Measurements from ENCODE around the gene SRP14.

Gene SRP14

DNA sequence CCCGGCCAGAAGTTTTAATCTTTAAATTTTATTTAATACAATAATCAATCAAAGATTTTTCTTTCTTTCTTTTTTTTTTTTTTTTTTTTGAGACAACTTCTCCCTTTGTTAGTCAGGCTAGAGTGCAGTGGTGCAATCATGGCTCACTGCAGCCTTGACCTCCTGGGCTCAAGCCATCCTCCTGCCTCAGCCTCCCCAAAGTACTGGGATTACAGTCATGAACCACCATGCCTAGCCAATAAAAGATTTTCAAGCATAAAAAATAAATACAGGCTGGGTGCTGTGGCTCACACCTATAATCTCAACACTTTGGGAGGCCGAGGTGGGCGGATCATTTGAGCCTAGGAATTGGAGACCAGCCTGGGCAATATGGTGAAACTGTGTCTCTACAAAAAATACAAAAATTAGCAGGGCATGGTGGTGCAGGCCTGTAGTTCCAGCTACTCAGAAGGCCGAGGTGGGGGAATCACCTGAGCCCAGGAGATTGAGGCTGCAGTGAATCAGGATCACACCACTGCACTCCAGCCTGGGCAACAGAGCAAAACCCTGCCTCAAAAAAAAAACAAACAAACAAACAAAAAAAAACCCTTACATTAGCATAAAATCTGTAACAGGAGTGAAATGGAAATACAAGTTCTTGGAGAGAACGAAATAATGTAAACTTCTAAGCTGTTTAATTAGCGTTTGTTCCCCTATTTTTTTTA, 29.1 kb upstream of the SRP14 start:
- no peak overlapping the region for H3K27ac ChIP-seq (ENCODE audit: insufficient read depth, low read length, poor library complexity, severe bottlenecking)
- H3K4me1 ChIP-seq (ENCODE audit: control insufficient read depth, insufficient read depth, low read length, poor library complexity, severe bottlenecking): no peaks in the 10 kb centered on the region
- H3K9me3 ChIP-seq (ENCODE audit: control insufficient read depth, low read length): no peaks in the 10 kb centered on the region
- no peak overlapping the region for H3K4me3 ChIP-seq (ENCODE audit: insufficient read depth, low read depth, low read length, poor library complexity, severe bottlenecking)
- no peaks in the 10 kb centered on the region for H3K27me3 ChIP-seq (replicated peaks; ENCODE audit: control insufficient read depth, insufficient read depth, low read length, poor library complexity, severe bottlenecking)
- no peaks in the 10 kb centered on the region for H3K36me3 ChIP-seq (ENCODE audit: control insufficient read depth, insufficient read depth, low read length)
- no peak for DNase-seq

DNA sequence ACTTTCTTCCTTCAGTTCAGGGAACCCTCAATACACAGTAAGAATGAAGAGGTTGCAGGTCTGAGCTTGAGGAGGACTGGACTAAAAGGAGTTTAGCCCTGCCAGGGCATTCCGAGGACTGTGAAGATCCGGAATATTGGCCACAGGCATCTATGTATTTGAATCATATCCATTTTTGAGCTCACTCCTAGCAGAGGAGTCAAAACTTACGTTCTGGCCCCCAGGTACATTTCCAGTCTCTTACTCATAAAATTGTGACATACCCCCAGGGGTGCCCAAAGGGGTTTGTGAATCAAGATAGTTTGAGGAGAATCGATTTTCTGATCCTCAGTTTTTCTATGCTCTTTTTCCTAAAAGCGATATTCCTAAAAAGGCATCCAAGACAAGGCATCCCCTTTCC, 27.6 kb upstream of the SRP14 start:
- Histone ChIP-seq H3K9me3 (ENCODE audit: control insufficient read depth, low read length) (no peaks in the 10 kb centered on the region), H3K4me3 (ENCODE audit: insufficient read depth, low read depth, low read length, poor library complexity, severe bottlenecking) (no peak overlapping the region), H3K36me3 (ENCODE audit: control insufficient read depth, insufficient read depth, low read length) (no peaks in the 10 kb centered on the region), H3K27ac (ENCODE audit: insufficient read depth, low read length, poor library complexity, severe bottlenecking) (no peak overlapping the region), H3K27me3 (replicated peaks; ENCODE audit: control insufficient read depth, insufficient read depth, low read length, poor library complexity, severe bottlenecking) (no peaks in the 10 kb centered on the region), H3K4me1 (ENCODE audit: control insufficient read depth, insufficient read depth, low read length, poor library complexity, severe bottlenecking) (no peaks in the 10 kb centered on the region)
- DNase-seq: no peak

DNA sequence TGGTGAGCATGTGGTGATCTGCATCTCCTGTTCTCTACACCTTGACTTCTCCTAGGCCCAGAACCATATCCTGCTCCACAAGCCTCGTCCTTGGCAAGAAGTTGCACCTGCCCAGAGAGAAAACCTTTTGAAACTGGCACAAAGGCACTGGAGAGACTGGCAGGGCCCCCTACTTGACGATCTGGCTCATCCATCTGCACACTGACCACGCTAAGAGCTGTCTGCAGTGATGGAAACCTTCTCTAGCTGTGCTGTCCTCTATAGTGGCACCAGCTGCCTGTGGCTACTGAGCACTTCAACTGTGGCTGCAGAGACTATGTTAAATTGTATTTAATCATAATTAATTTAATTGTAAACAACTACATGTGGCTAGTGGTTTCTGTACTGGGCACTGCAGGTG, 26.2 kb upstream of the SRP14 start:
- no peaks in the 10 kb centered on the region for H3K9me3 ChIP-seq (ENCODE audit: control insufficient read depth, low read length)
- H3K27me3 ChIP-seq (replicated peaks; ENCODE audit: control insufficient read depth, insufficient read depth, low read length, poor library complexity, severe bottlenecking): no peaks in the 10 kb centered on the region
- no peaks in the 10 kb centered on the region for H3K4me1 ChIP-seq (ENCODE audit: control insufficient read depth, insufficient read depth, low read length, poor library complexity, severe bottlenecking)
- H3K4me3 ChIP-seq (ENCODE audit: insufficient read depth, low read depth, low read length, poor library complexity, severe bottlenecking): no peak overlapping the region
- H3K27ac ChIP-seq (ENCODE audit: insufficient read depth, low read length, poor library complexity, severe bottlenecking): no peak overlapping the region
- no peak for DNase-seq
- H3K36me3 ChIP-seq (ENCODE audit: control insufficient read depth, insufficient read depth, low read length): no peaks in the 10 kb centered on the region

DNA sequence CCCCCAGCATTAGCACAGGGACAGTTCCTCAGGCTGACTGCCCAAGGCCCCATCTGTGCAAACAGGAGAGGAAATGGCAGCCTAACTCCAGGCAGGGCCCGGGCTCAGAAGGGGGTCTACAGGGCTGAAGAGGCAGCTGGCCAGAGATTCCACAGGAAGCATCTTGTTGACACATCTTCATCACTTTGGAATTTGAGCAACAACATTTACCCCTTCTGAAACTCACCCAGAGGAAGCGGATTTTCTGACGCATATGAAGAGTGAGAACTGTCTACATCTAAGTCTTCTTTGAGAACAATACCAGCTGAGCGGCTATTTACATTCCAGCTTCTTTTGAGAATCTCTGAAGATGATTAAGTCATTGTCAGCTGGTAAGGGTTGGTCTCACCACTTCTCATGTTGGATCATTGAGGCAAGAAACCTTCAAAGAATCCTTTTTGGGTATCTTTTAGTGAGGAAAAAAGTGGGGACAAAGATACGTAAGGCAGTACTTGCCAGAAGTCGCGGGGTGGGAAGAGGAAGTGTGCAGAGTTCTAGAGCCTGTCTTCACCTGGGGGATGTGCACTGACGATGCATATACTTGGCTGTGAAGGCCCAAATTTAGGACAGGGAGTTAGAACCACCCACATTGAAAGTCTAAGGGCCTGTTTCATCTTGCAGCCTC, 25.4 kb upstream of the SRP14 start:
- Histone ChIP-seq H3K9me3 (ENCODE audit: control insufficient read depth, low read length) (no peaks in the 10 kb centered on the region), H3K27me3 (replicated peaks; ENCODE audit: control insufficient read depth, insufficient read depth, low read length, poor library complexity, severe bottlenecking) (no peaks in the 10 kb centered on the region), H3K27ac (ENCODE audit: insufficient read depth, low read length, poor library complexity, severe bottlenecking) (no peak overlapping the region), H3K36me3 (ENCODE audit: control insufficient read depth, insufficient read depth, low read length) (no peaks in the 10 kb centered on the region), H3K4me1 (ENCODE audit: control insufficient read depth, insufficient read depth, low read length, poor library complexity, severe bottlenecking) (no peaks in the 10 kb centered on the region), H3K4me3 (ENCODE audit: insufficient read depth, low read depth, low read length, poor library complexity, severe bottlenecking) (no peak overlapping the region)
- no peak for DNase-seq

DNA sequence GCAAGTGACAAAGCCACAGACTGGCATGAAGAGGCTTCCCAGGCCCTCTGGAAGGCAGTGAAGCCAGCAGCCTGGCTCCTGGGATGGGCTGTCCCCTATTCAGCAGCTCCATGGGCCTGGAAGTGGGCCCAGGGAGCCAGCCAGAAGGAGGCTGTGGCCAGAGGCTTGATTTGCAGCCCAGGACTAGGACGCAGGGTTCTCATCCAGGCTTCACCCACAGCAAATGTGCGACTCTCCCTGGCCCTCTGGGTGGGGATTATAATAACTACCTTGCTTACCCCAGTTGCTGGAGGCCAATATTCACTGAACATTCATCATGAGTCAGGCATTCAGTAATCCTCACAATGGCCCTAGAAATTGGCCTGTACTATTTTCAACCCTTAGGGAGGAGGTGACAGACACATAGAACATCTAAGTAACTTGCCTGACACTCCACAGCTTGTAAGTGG, 24.6 kb upstream of the SRP14 start:
- Histone ChIP-seq H3K27me3 (replicated peaks; ENCODE audit: control insufficient read depth, insufficient read depth, low read length, poor library complexity, severe bottlenecking) (no peaks in the 10 kb centered on the region), H3K9me3 (ENCODE audit: control insufficient read depth, low read length) (no peaks in the 10 kb centered on the region), H3K36me3 (ENCODE audit: control insufficient read depth, insufficient read depth, low read length) (no peaks in the 10 kb centered on the region), H3K4me1 (ENCODE audit: control insufficient read depth, insufficient read depth, low read length, poor library complexity, severe bottlenecking) (no peaks in the 10 kb centered on the region), H3K4me3 (ENCODE audit: insufficient read depth, low read depth, low read length, poor library complexity, severe bottlenecking) (no peak overlapping the region), H3K27ac (ENCODE audit: insufficient read depth, low read length, poor library complexity, severe bottlenecking) (no peak overlapping the region)
- DNase-seq: no peak

DNA sequence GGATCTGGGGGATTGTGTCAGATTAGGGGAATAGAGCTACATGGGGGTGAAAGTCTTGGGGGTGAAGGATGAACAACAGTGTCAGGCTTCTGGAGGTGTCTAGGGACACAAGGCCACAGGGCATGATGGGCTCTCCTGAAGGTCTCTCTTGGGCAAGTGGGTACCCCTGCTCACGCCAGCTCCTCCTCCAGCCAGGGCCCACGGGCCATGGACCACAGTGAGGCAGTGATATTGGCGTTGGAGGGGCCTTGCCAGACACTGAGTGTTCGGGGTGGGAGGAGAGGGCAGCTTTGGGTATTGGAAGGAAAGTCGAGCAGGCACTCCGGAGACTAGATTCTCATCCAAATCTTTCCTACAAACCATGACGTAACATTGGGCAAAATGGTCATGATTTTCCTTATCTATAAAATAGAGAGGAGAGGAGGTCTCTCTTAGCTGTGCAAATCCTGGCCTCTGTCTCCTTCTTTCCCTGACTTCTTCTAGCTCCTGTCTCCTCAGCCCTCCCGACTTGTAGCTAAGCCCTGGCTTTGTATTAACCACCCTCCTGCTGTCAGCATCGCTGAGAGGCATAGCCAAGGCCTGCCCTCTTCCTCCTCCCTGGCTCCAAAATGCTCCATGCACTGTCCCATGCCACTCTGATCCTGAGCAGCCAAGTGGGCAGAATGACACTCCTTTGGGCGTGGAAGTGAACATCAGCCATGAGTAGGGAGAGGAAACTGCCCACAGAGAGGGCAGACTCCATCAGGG, 24.0 kb upstream of the SRP14 start:
- no peak for DNase-seq
- Histone ChIP-seq H3K4me1 (ENCODE audit: control insufficient read depth, insufficient read depth, low read length, poor library complexity, severe bottlenecking) (no peaks in the 10 kb centered on the region), H3K27me3 (replicated peaks; ENCODE audit: control insufficient read depth, insufficient read depth, low read length, poor library complexity, severe bottlenecking) (no peaks in the 10 kb centered on the region), H3K4me3 (ENCODE audit: insufficient read depth, low read depth, low read length, poor library complexity, severe bottlenecking) (no peak overlapping the region), H3K36me3 (ENCODE audit: control insufficient read depth, insufficient read depth, low read length) (no peaks in the 10 kb centered on the region), H3K9me3 (ENCODE audit: control insufficient read depth, low read length) (no peaks in the 10 kb centered on the region), H3K27ac (ENCODE audit: insufficient read depth, low read length, poor library complexity, severe bottlenecking) (no peak overlapping the region)

DNA sequence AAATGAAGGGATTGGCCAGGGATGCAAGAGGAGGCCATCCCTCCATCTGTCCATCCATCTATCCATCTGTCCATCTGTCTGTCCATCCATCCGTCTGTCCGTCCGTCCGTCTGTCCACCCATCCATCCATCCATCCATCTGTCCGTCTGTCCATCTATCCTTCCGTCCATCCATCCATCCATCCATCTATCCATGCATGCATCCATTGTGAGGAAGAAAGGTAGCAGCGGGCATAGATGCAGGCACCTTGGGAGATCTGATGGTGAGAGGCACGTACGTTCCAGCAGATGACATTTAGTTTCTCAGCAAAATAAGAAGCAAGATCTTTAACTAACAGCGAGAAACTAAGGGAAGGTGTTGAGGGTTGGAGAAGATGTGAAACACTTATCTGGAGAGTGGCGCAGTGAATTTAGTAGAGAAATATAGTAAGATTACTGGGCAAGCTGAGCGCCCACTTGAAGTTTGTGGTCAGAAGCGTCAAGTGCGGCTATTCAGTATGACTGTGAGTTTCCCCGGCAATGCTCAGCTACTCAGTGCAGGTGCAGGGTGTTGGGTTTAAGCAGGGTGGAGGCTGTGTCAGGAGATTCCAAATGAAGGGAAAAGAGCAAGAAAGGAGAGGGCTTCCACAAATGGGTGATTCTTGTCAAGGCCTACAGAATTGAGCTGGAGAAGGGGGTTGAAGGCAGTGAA, 22.4 kb upstream of the SRP14 start:
- no peak for DNase-seq
- no peaks in the 10 kb centered on the region for H3K9me3 ChIP-seq (ENCODE audit: control insufficient read depth, low read length)

DNA sequence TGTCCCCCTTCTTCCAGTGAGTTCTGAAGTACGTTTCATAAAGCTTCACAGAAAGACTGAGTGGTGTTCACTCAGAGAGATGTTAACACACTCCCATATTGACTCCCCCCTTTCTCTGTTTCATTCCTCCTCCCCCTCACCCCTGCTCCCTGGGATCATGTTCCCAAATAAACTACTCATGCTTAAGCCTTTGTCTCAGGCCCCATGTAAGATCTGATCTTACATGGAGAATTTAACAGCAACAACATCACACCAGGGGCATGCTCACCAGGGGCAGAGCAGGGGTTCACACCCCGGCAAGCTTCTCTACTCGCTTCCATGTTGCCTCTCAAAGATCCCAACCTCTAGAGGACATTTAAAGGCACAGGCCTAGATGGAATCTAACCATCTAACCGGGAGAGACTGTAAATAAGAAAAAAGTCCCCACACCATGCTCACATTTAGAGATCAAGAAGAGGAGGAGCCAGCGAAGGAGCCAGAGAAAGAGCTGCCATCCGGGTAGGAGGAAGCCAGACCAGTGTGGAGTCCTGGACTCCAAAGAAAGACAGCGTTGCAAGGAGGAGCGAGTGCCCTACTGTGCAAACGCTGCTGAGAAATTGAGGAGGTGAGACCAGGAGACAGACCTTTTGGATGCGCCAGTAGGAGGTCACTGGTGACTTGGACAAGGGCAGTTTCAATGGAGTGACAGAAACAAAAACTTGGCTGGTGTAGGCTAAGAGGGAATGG, 21.4 kb upstream of the SRP14 start:
- no peaks in the 10 kb centered on the region for H3K9me3 ChIP-seq (ENCODE audit: control insufficient read depth, low read length)
- no peak overlapping the region for H3K4me3 ChIP-seq (ENCODE audit: insufficient read depth, low read depth, low read length, poor library complexity, severe bottlenecking)
- DNase-seq: no peak
- no peak overlapping the region for H3K27ac ChIP-seq (ENCODE audit: insufficient read depth, low read length, poor library complexity, severe bottlenecking)
- H3K4me1 ChIP-seq (ENCODE audit: control insufficient read depth, insufficient read depth, low read length, poor library complexity, severe bottlenecking): peaks cover 8% of the 10 kb centered on the region
- H3K36me3 ChIP-seq (ENCODE audit: control insufficient read depth, insufficient read depth, low read length): no peaks in the 10 kb centered on the region
- no peaks in the 10 kb centered on the region for H3K27me3 ChIP-seq (replicated peaks; ENCODE audit: control insufficient read depth, insufficient read depth, low read length, poor library complexity, severe bottlenecking)

More for the DNA sequence above, 22.4 kb upstream of the SRP14 start:
- no peaks in the 10 kb centered on the region for H3K36me3 ChIP-seq (ENCODE audit: control insufficient read depth, insufficient read depth, low read length)
- H3K4me3 ChIP-seq (ENCODE audit: insufficient read depth, low read depth, low read length, poor library complexity, severe bottlenecking): no peak overlapping the region
- H3K27ac ChIP-seq (ENCODE audit: insufficient read depth, low read length, poor library complexity, severe bottlenecking): no peak overlapping the region
- no peaks in the 10 kb centered on the region for H3K27me3 ChIP-seq (replicated peaks; ENCODE audit: control insufficient read depth, insufficient read depth, low read length, poor library complexity, severe bottlenecking)
- H3K4me1 ChIP-seq (ENCODE audit: control insufficient read depth, insufficient read depth, low read length, poor library complexity, severe bottlenecking): peaks cover 3% of the 10 kb centered on the region

DNA sequence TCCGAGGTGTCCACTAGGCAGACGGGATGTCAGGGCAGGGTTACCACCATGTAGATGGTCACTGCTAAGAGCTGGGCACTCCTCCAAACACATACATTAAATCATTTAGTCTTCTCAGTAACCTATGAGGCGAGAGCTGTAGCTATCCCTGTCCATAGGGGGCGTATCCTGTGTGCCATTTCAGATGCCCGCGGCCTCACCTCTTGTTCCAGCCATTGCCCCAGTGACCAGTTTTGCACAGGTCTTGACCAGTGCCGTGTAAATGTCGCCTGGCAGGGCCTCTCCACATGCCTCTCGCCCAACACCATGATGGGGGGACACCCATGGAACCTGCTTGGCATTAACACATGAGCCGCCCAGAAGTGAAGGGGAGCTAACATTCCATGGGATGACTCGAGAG, 20.8 kb upstream of the SRP14 start:
- Histone ChIP-seq H3K9me3 (ENCODE audit: control insufficient read depth, low read length) (no peaks in the 10 kb centered on the region), H3K4me3 (ENCODE audit: insufficient read depth, low read depth, low read length, poor library complexity, severe bottlenecking) (no peak overlapping the region), H3K36me3 (ENCODE audit: control insufficient read depth, insufficient read depth, low read length) (no peaks in the 10 kb centered on the region), H3K27me3 (replicated peaks; ENCODE audit: control insufficient read depth, insufficient read depth, low read length, poor library complexity, severe bottlenecking) (no peaks in the 10 kb centered on the region), H3K4me1 (ENCODE audit: control insufficient read depth, insufficient read depth, low read length, poor library complexity, severe bottlenecking) (peaks cover 13% of the 10 kb centered on the region), H3K27ac (ENCODE audit: insufficient read depth, low read length, poor library complexity, severe bottlenecking) (no peak overlapping the region)
- no peak for DNase-seq
